GM12801 (cell line): ENCODE data around the gene EID2.

Experiments
- TF ChIP-seq, protein P1 (sequence below): IDR thresholded peaks from one replicate; pipeline ENCODE4 v1.5.1; 2011; ENCODE audit warnings: control low read depth; ENCODE audit not compliant: insufficient read length; ENCODE audit errors: extremely low read depth

The EID2 gene

GRCh38 chr19:39508629-39509028 lies 31.3 kb downstream of the EID2 start:
- TF ChIP-seq, protein P1, sequence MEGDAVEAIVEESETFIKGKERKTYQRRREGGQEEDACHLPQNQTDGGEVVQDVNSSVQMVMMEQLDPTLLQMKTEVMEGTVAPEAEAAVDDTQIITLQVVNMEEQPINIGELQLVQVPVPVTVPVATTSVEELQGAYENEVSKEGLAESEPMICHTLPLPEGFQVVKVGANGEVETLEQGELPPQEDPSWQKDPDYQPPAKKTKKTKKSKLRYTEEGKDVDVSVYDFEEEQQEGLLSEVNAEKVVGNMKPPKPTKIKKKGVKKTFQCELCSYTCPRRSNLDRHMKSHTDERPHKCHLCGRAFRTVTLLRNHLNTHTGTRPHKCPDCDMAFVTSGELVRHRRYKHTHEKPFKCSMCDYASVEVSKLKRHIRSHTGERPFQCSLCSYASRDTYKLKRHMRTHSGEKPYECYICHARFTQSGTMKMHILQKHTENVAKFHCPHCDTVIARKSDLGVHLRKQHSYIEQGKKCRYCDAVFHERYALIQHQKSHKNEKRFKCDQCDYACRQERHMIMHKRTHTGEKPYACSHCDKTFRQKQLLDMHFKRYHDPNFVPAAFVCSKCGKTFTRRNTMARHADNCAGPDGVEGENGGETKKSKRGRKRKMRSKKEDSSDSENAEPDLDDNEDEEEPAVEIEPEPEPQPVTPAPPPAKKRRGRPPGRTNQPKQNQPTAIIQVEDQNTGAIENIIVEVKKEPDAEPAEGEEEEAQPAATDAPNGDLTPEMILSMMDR = no peak

- TF ChIP-seq, protein P1 = no peak
Observed at GRCh38 chr19:39507715-39508364, 32.1 kb downstream of the EID2 start.

- TF ChIP-seq, protein P1 = no peak
Observed at GRCh38 chr19:39506944-39507714, 32.8 kb downstream of the EID2 start.

DNA sequence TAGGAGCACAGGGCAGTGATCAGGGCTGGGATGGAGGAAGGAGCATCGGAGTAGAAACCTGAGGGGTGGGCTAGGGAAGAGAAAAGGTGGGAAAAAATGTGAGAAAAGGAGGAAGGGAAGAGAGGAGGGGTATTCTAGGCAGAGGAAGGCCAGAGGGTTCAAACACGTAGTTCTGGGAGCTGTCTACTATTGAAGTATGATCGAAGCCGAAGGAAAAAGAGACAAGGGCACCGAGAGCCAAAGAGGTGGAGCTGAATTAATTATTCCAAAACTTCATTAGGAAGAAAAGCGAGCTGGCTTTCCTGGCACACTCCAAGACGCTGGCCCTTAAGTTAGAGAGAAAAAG lies 33.4 kb downstream of the EID2 start:
- TF ChIP-seq, protein P1 = no peak

DNA sequence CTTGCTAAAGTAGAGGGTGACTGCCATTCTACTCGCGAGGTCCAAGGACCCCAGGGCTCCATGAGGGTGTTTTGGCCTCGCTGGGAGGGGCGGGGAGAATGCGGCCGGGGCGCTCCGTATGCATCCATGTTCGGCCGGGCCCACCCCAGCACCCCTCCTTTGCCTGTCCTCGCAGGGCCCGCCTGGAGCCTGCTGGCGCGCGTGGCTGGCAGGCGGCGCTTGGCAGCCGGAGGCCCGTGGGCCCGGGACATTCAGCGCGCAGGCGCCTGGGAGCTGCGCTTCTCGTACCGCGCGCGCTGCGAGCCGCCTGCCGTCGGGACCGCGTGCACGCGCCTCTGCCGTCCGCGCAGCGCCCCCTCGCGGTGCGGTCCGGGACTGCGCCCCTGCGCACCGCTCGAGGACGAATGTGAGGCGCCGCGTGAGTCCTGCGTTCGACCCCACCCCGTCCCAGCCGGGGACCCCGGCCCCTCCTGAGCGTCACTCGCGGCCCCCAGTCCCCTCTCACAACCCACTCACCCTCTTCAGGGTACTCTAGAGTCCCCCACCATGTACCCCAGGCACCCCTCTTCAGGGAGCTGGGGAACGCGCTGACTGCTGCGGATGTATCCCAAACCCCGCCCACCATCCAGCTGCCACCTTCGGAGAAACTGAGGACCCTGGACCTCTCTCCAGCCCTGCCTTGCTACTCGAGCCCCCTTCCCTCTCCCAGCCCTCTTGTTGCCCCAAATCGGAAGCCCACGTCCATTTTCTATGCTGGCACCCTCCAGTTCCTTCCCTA lies 37.1 kb downstream of the EID2 start:
- TF ChIP-seq, protein P1 = no peak

DNA sequence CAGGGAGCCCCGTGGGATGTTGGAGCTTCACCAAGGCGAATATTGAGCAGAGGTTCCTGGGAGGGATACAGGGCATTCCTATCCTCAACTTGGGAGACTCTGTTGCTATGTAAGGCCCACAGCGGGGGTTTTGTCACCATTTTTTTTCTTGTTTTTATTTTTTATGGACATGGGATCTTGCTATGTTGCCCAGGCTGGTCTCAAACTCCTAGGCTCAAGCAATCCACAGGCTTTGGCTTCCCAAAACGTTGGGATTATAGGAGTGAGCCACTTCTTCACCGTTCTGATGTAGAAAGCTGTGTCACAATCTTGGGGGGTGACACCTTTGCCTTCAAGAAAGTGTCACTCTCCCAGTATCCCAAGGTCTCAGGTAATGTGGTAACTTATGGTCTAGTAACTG lies 38.6 kb downstream of the EID2 start:
- TF ChIP-seq, protein P1 = no peak

GRCh38 chr19:39500543-39500942 lies 39.4 kb downstream of the EID2 start:
- TF ChIP-seq, protein P1 = no peak
